GM12874 (cell line): ENCODE measurements around the gene ACAT2.
A peak's percentile ranks its signal among the peaks of the same experiment; 100 is the strongest.

Experiments
- TF ChIP-seq, protein P1 (sequence below): IDR thresholded peaks from 2 replicates; pipeline ENCODE4 v1.5.1; 2011; ENCODE audit warnings: low read depth, mild to moderate bottlenecking, control low read depth, low read length, moderate library complexity; ENCODE audit not compliant: insufficient read depth

ACAT2 gene

DNA sequence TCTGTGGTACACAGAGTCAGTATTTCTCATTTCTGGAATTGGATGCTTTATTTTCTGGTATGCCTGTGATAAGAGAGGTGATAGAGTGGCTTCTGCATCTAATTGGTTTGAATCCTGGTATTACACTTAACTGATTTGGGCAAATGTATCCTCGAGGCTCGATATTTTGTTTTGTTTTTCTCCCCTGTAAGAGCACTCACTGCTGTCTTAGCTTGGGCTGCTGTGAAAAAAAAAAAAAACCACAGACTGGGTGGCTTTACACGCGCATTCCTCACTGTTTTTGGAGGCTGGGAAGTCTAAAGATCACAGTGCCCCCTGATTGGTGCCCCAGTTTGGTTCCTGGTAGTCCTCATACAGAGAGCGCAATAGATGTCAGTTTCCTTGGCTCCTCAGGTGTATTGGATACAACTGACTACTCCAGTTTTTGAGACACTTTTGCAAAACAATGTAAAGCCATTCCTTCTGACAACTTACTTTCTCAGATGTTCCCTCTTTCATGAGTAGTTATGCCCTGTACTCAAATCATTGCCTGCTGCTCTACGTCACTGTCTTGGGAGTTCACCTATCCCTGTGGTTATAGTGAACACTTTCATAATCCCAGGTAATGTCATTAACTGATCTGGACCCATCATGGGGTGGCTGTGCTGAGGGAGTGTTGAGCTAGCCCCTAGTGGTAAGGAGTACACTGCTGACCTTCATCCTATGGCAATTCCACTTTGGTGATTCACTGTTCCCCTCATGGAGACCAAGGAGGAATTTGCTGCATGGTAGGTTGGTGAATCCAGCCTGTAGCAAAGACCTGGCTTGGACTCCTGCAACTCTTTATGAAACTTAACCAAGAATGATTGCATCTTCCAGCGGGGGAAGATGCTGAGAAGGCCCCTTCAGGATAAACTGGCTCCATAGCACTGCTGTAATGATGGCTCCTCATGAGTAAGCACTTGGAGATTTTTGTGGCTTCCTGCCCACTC, 3.5 kb upstream of the ACAT2 start:
- TF ChIP-seq, protein P1, sequence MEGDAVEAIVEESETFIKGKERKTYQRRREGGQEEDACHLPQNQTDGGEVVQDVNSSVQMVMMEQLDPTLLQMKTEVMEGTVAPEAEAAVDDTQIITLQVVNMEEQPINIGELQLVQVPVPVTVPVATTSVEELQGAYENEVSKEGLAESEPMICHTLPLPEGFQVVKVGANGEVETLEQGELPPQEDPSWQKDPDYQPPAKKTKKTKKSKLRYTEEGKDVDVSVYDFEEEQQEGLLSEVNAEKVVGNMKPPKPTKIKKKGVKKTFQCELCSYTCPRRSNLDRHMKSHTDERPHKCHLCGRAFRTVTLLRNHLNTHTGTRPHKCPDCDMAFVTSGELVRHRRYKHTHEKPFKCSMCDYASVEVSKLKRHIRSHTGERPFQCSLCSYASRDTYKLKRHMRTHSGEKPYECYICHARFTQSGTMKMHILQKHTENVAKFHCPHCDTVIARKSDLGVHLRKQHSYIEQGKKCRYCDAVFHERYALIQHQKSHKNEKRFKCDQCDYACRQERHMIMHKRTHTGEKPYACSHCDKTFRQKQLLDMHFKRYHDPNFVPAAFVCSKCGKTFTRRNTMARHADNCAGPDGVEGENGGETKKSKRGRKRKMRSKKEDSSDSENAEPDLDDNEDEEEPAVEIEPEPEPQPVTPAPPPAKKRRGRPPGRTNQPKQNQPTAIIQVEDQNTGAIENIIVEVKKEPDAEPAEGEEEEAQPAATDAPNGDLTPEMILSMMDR = 0 out of 2 replicates have a peak, but pooled peaks have one; percentile 7

DNA sequence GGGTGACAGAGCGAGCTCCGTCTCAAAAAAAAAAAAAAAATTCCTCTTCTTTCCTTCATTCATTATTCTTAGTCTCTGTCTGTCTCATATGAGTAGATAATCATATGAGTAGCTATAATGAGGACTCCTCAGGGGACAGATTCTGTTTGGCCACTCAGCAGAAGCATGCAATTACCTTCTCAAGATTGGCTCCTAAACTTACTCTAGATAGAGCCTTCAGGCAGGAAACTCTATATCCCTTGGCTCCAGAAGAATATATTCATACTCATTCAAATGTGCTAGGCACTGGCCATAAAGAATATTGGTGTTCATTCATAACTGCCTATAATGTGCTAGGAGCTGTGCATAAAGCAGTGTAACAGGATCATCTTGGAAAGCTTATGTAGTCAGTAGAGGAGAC, 2.2 kb upstream of the ACAT2 start:
- TF ChIP-seq, protein P1 = no peak

DNA sequence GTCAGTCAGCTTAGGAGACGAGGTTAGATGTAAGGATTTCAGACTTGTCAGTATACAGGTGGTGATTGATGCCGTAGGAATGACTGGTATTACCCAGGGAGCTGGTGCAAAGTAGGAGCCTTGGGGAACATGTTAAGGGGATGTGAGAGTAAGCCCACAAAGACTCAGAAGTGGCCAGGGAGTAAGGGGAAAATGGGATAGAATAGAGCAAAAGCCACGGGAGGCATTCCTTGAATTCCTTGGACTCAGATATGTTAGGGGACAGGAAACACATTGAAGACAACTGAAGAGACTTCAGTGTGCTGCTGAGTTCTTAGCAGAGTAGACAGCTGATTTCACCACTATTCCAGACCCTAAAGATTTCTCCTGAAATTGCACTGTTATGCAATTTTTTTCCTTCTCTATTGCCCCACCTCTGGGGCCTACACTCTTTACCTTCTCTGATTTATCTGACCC, 1.2 kb upstream of the ACAT2 start:
- TF ChIP-seq, protein P1 = no peak

DNA sequence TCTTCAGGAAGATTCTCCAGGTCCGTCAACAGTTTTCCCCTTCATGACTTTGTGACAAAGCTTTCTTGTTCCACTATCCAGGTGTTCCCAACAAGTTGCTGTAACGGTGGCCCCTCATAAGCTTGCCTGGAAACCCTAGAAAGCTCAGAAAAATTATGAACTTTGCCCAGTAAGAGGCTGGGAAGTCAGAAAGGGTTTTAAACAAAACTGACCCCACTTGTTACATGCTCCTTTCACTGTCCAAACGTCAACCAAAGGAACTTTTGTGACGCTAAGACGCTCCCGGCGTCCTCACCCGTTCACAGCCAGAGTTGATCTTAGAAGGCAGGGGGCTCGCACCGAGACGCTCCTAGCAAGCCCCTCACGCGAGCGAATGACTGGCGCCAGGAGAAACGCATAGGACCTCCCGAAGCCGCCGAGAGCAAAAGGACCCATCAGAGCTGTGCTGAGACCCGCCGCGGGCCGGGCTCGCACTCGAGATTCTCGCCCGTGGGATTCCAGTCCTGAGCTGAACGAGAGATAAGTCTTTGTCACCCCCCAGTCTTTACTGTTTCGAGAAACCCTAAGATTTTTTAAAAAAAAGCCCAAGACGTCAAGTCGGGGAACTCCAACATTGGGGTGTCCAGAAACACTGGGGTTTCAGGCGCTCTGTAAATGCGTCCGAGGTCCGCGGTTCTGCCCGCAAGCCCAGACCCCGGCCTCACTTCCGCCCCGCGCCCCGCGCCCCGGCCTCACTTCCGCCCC, 544 bp upstream of the ACAT2 start:
- TF ChIP-seq, protein P1 = no peak

DNA sequence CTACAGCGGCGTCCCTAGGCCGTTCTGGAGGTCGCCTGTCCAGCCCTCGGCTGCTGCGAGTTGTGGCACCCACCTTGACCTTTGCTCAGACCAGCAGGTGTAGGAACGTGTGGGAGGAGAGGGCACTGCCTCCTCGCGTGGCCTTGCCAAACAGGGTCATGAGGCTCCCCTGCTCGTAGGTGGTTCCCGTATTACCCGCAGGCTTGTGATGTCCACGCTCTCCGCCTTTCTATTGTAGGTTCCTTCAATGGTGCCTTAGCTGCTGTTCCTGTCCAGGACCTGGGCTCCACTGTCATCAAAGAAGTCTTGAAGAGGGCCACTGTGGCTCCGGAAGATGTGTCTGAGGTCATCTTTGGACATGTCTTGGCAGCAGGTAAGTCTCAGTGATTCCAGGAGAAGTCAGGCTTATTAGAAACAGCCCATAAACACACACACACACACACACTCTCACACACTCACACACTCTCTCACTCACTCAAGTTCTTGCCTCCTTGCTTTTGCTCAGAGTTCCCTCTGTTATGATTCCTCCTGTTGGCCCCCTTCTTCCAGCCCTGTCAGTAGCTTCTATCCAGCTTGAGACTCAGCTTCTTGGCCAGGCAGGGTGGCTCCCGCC, 942 bp downstream of the ACAT2 start:
- TF ChIP-seq, protein P1 = no peak

DNA sequence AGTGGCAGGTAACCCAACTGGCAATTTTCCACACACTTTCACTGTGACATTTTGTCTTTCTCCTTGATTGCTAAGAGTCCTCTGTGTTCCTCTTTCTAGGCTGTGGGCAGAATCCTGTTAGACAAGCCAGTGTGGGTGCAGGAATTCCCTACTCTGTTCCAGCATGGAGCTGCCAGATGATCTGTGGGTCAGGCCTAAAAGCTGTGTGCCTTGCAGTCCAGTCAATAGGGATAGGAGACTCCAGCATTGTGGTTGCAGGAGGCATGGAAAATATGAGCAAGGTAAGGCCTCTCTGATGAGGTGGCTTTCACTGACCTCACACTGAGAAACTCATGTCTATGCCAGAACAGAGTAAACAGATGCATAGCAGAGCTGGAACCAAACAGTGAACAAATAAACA, 5.1 kb downstream of the ACAT2 start:
- TF ChIP-seq, protein P1 = no peak

DNA sequence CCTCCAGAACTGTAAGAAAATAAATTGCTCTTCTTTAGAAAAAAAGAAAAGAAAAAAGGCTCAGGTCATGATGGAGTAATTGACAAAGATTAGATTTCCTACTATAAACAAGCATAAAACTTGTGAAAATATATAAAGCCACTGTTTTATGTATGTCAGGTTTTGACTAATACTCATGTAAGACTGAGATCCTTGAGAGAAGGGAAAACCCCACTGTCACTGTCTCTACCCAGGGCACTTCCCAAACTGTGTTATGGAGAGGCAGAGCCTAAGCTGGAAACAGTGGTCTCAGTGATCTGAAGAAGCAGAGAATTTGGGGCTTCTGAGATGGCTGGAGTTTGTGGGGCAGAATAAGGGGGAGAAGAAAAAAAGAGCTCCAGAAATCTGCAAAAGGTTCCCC, 7.6 kb downstream of the ACAT2 start:
- TF ChIP-seq, protein P1 = no peak
